Skin of body (tissue), 2 donors: ENCODE results near the gene CEP41. TPM values are rescaled to one million over a fixed set of nuclear protein-coding genes. Genes with fewer than 3 reads are reported as not detected.

Experiments
- DNase-seq: peaks from one replicate; lab custom pipeline; 2025; lab: John Stamatoyannopoulos, UW
- total RNA-seq: library from RNA; depleted of rRNA; stranded (reverse); fragments of >200 nt; gene quantifications from one replicate; pipeline ENCODE4 v1.2.3, GENCODE V29; 2014

Gene CEP41
- total RNA-seq, 1 donor from 2014 or later: 5.4 TPM

DNA sequence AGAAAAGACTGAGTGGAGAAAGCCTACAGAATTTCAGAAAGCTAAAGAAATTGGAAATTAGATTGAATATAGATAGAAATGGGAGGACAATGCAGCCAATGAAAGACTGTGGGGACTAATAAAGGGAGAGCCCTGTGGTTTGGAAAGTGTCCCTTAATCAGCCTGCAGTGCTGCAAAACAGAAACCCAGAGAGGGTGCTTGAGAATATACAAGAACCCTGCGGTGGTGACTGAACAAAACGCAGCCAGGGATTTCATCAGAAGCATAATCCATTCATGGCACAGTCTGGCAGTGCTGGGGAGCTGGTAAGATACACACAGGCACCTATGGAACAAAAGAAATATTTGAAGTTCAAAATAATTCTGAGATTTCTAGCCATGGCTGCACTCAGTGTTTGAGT lies 19.1 kb downstream of the CEP41 start:
- no peak for DNase-seq

- DNase-seq: peak; percentile 46
Measured at GRCh38 chr7:130420943-130421578, 19.8 kb downstream of the CEP41 start.

DNA sequence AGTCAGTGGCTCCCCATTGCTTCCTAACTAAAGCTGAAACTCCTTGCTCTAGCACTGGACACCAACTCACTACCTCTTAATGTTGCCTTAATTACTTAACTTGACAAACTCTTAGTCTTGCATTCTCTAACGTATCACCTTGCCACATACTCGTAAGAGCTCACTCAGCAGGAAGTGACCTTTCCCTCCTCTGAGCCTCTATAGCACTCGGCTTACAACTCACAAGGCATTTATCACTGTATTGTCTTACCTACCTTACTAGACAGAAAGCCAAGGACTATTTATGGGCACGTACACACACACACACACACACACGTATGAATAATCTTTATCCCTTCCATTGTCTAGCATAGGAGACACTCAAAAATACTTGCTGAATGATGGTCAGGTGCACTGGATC lies 21.2 kb downstream of the CEP41 start:
- no peak for DNase-seq

DNA sequence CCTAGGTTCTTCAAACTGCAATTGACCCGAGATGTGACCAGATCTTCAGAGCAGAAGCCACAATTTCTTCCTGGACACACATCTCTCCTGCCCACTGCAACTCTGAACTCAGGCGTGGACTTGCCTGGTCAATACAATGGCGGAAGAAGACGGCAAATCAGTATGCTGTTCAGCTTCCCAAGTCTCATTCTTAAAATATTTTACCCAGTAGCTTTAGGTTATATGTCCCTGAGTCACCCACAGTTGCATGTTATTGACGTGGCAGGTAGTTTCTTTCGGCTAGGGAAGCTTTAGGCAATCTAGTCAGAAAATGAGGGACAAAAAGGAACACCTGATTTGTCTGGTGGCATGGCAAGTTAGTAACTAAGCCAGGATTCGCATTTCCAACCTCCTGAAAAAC lies 22.5 kb downstream of the CEP41 start:
- no peak for DNase-seq

DNA sequence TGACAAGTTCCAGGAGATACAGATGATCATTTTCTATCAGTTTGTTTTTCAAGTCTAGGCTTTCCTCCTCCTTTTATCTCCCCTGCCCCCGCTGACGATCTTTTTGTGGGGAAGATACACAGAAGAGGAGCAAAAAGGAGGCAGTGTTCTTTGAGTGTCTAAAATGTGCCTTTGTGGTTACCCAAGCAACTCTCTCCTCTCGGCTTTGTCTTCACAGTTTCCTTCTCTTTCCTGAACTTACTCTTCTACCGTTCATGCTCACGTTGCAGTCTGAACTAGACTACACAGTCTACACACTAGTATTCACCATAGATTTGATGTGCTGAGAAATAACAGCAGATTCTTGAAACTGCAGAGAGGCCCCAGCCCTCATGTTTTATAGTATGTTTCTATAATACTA lies 23.6 kb downstream of the CEP41 start:
- no peak for DNase-seq

DNA sequence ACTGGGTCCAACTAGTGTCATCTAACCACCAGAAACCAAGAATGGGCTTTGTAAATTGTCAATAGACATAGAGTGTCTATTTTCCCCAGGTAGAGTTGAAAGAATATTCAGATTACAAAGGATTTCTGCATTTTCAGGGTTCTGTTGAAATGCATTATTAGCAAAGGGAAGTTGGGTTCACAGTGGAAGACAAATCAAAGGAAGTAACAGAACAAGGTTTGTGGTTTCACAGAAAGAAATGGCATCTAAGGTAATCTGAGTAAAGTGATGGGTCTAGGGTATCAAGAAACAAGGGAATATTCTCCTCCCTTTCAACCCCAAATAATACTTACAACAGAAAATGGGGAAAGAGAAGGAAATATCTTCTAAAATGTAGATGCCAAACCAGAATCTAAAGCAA lies 25.8 kb downstream of the CEP41 start:
- no peak for DNase-seq

GRCh38 chr7:130413201-130413600 lies 27.6 kb downstream of the CEP41 start:
- DNase-seq: no peak

GRCh38 chr7:130410868-130411541 lies 29.8 kb downstream of the CEP41 start:
- peak; percentile 15 for DNase-seq

DNA sequence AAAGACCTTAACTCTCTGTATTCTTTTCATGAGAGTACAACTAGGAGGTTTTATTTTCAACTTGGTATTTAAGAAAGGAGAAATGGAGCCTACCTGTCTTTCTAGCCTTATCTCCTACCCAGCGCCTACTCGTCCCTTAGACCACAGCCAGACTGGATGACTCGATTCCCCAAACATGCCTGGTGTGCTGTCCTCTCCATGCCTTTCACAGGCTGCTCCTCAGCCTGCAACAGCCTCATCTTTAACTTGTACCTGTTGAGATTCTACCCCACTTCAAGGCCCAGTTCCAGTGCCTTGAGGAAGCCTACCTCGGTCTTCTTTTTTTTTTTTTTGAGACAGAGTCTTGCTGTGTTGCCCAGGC lies 31.1 kb downstream of the CEP41 start:
- DNase-seq: no peak

DNA sequence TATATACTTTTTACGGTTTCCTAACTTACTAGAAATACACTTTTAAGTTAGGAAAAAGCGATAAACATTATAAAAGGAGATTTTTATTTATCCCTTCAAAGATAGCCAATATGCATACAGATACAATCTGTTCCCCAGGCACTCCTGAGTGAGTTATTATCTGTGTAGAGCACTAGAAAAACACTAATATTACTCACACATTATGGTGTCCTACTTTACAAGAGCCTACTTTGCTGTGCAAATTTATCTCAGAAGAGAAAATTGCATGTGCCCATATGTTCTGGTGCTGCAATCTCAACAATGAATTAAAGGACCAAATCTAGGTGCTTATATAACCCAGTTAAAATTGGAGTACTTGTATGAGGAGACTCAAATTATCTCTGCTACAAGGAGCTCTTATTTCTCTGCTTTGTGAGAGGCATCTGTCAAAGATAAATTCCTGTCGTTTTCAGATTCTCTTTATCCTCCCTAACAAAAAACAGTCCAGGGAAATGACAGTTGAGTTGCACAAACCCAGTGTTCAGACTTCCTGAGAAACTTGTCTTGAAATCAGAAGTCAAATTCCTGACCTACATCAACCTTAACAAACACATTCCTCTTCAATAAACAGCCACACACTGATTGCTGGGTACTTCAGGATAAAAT lies 31.6 kb downstream of the CEP41 start:
- peak; percentile 11 for DNase-seq

DNA sequence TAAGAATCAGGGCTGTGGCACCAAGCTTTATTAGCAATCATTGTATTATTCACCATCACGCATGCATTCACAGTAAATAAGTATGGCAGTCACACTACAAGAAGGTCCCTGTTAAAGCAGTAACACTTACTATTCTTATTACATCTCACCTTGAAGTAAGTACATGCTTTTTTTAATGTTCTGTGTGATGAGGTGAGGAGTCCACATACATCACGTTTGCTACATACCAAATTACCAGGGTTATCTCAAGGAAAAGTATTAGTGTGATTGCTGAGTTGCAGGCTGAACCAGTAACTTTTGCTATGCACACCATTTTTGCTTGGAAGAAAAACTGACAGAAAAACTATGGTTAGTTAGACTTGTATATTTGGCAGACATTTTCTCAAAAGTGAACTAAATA lies 35.8 kb downstream of the CEP41 start:
- no peak for DNase-seq

DNA sequence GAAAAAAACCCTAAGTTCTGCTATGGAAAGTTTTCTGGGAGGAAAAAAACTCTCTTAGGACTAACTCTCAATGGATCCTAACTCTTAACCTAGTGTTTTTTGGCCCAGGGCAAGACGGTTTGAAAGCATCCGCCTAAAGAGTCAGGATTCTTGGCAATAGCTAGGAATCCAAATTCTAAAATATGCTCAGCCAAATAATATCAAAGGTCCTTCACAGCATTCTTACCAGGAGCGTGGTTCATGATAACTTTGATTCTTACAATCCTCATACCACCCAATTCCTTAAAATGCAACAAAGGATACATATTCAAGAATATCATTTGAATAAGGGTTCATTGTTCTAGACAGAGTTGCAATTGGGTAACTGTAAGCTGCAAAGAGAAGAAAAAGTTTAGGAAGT lies 39.2 kb downstream of the CEP41 start:
- no peak for DNase-seq

GRCh38 chr7:130401101-130401500 lies 39.7 kb downstream of the CEP41 start:
- no peak for DNase-seq

- peak; percentile 92 for DNase-seq
Measured at GRCh38 chr7:130400120-130400572, 40.7 kb downstream of the CEP41 start.

DNA sequence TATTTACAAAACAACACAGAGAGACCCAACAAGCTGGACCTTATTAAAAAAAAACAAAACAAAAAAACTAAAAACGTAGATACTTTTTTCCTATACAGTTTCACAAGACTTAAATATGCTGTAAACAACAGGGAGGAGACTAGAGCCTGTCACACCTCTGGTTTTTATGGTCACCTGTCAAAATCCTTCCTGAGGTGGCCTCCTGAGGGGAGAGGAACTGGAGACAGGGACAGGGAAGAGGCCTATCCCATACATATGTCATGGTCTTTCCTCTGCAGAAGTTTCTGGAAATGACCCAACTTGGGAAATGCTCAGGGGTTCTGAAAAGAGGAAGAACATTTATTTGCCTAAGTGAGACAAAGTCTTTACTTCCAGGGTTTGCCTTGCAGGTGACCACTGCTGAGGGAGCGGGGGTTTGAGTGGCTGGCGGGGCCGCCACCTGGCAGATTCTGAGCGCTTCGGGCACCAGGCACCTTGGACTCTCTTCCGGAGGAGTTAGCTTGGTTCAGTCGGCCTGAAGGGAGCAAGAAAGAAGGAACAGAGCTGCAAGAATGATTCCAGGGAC lies 42.2 kb downstream of the CEP41 start:
- DNase-seq: no peak

- DNase-seq: no peak
Measured at GRCh38 chr7:130397758-130398073, 43.1 kb downstream of the CEP41 start.

DNA sequence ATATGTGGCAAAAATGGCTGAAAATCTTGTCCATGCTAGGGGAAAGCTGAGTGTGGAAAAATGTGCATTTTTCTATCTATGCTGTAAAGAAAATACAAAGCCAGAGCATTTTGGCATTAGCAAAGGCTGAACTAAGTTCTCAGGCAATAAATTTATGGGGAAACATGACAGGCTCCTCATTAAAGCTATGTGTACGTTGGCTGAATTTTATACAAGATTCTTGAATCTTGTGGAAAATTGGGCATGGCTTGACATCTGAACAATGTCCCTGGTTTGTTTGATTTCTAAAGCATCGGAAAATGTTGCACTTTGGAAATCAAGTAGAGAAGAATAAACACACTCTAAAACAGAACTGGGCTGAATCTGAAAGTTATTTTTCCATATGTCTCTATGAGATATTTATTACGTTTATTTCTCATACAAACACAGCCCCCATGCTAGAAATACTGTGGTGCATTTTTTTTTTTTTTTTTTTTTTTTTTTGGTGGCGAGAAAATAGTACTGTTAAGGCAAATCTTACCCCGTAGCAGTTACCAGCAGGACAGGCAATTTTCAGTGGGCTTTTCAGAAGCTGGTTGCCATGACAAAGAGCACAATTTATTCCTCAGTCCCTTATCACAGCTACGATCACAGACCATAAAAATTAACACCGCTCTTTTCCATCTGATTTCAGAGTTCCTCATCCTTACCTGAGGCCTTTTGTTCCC lies 43.6 kb downstream of the CEP41 start:
- peak; percentile 90 for DNase-seq

DNA sequence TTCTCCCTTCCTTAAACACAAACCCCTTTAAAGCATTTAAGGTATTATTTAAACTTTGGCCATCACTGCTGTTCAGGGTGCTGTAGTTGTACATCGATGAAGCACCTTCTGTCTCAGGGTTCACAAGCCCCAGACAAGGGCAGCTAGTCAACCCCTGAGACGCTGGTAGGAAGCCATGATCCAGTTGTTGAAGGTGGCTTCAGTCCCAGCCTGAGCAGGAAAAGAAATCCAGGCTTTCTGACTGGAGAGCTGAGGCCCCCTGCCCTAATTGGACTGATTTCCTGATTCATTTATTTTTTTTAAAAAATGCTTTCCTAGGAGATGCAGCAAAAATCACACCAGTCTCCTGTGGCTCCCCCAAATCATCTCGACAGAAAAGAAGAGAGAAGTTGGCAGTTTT lies 44.7 kb downstream of the CEP41 start:
- no peak for DNase-seq

DNA sequence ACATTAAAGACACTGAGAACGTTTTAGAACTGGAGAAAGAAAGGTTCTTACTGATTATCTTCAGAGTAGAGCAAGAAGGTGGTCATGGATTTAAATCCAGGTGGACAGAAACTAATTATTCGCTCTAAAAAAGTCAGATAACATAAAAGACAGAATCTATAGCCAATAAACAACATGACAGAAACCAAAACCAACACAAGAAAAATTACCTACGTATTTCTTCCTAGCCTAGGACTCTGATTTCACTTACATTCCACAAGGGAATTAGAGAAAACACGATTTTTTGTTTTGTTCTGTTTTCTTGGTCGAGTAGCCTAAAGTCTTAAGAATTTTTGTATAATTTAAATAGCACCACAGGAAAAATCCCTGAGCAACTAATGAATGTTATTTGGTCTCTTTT lies 45.4 kb downstream of the CEP41 start:
- no peak for DNase-seq

DNA sequence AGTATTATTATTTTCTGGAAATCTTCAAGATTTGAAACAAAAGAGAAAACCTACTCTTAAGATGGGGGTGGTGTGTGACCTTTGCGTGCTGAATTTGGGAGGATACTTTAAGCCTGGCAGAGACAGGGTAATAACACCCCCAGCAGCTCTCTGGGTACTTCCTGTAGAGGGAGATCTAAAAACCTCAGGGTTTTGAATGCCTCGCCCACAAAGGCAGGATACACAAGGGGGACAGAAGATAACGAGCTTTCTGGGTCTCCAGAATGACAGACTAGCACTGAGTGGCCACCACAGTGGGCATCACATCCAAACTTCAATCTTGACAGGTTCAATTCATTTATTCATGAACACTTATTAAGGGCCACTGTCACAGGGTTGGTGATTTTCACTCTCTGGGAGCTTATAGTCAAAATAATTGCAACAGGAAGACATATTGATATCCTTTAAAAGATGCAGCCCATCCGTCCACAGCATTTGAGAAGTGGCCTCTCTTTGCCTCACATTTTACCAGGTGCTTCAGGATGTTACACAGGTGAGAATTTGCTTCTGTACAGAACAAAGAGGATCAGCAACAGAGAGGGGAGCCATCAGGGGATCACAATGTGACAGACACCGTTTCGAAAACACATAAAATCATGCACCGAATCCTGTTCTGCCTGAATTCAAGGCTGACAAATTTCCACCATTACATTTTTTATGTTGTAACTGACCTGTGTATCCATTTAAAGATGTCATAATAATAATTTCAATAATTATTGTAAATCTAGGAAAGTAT lies 46.2 kb downstream of the CEP41 start:
- no peak for DNase-seq

- DNase-seq: peak; percentile 46
Measured at GRCh38 chr7:130393841-130394411, 46.9 kb downstream of the CEP41 start.
